H1 (cell line): ENCODE measurements around the gene TMEM196. TPM values are rescaled to one million over a fixed set of nuclear protein-coding genes. Genes with fewer than 3 reads are reported as not detected.

Source experiments
- CTCF ChIA-PET: fragments of 300-600 bp; sonication (Branson Sonifier 250); formaldehyde crosslinking; loops from one replicate; lab custom pipeline; 2021; ENCODE audit not compliant: partially characterized antibody; lab: Charles Lee
- POLR2A ChIA-PET: fragments of 300-600 bp; sonication (Branson Sonifier 250); formaldehyde crosslinking; loops from one replicate; lab custom pipeline; 2021; ENCODE audit warnings: inconsistent platforms; ENCODE audit not compliant: partially characterized antibody; lab: Charles Lee
- DNase-seq, 2 experiments: peaks; one replicate each; pipeline versions ENCODE4 v3.0.0 to v3.0.0-alpha.2; 2010 to 2022; ENCODE audit warnings: low spot score in 2 of 2, low read depth in 1 of 2, mixed read lengths in 1 of 2
- FAIRE-seq: peaks from 2 replicates; lab custom pipeline; 2011; peaks lifted over from hg19 to GRCh38; lab: Jason Lieb, UNC
- H2AFZ ChIP-seq: 2 replicates; pipeline ENCODE4 v1.8.1; 2012; ENCODE audit warnings: low read length, inconsistent platforms
- H2AK5ac ChIP-seq: 2 replicates; pipeline ENCODE4 v1.6.1; 2013; ENCODE audit warnings: low read depth, low read length
- H2BK120ac ChIP-seq: replicated peaks from 2 replicates; pipeline ENCODE3; 2013; ENCODE audit warnings: low read depth, low read length, inconsistent platforms
- H2BK12ac ChIP-seq: 2 replicates; pipeline ENCODE4 v1.6.1; 2013; ENCODE audit warnings: low read depth, low read length
- H2BK15ac ChIP-seq: 2 replicates; pipeline ENCODE4 v1.6.1; 2013; ENCODE audit warnings: low read length
- H2BK20ac ChIP-seq: 2 replicates; pipeline ENCODE4 v1.6.1; 2013; ENCODE audit warnings: low read length
- H2BK5ac ChIP-seq: 2 replicates; pipeline ENCODE4 v1.6.1; 2013; ENCODE audit warnings: low read depth, low read length
- H3K14ac ChIP-seq: 2 replicates; pipeline ENCODE4 v1.6.1; 2013; ENCODE audit warnings: inconsistent platforms; ENCODE audit not compliant: insufficient read length
- H3K18ac ChIP-seq: 2 replicates; pipeline ENCODE4 v1.6.1; 2013; ENCODE audit warnings: low read length; ENCODE audit errors: extremely low read depth
- H3K23ac ChIP-seq: 2 replicates; pipeline ENCODE4 v1.6.1; 2013; ENCODE audit warnings: inconsistent platforms; ENCODE audit not compliant: insufficient read length
- H3K23me2 ChIP-seq: 2 replicates; pipeline ENCODE4 v1.6.1; 2013; ENCODE audit warnings: low read depth, low read length
- H3K27ac ChIP-seq: 2 replicates; pipeline ENCODE4 v1.6.1; 2011; ENCODE audit warnings: low read depth, low read length, inconsistent platforms
- H3K27me3 ChIP-seq, 4 experiments: replicated peaks in 1 of 4; 1 replicate in 1 of 4; 2 replicates in 3 of 4; pipeline versions ENCODE4 v1.6.1 to v1.8.1; 2011 to 2013; ENCODE audit warnings: low read length in 3 of 4, mild to moderate bottlenecking in 3 of 4, inconsistent platforms in 2 of 4, mixed read lengths in 2 of 4, moderate library complexity in 1 of 4; ENCODE audit not compliant: control insufficient read depth in 3 of 4, insufficient read depth in 3 of 4; ENCODE audit errors: extremely low read depth in 1 of 4
- H3K36me3 ChIP-seq, 4 experiments: 2 replicates each; pipeline versions ENCODE4 v1.6.1 to v1.8.1; 2011 to 2013; ENCODE audit warnings: mild to moderate bottlenecking in 4 of 4, low read length in 3 of 4, moderate library complexity in 2 of 4, control low read depth in 1 of 4, inconsistent platforms in 1 of 4; ENCODE audit not compliant: insufficient read depth in 4 of 4, control insufficient read depth in 2 of 4
- H3K4ac ChIP-seq: replicated peaks from 2 replicates; pipeline ENCODE3; 2013; ENCODE audit warnings: low read length, low read depth, mixed read lengths, inconsistent platforms; ENCODE audit not compliant: insufficient read length
- H3K4me1 ChIP-seq, 4 experiments: replicated peaks in 1 of 4; 1 replicate in 1 of 4; 2 replicates in 3 of 4; pipeline versions ENCODE4 v1.6.1 to v1.8.1; 2011 to 2013; ENCODE audit warnings: low read length in 3 of 4, inconsistent platforms in 2 of 4, mixed read lengths in 1 of 4; ENCODE audit not compliant: insufficient read depth in 4 of 4, control insufficient read depth in 3 of 4
- H3K4me2 ChIP-seq, 2 experiments: 2 replicates each; pipeline versions ENCODE4 v1.6.1 to v1.8.1; 2011 to 2013; ENCODE audit warnings: low read depth in 2 of 2, low read length in 2 of 2, control low read depth in 1 of 2, inconsistent platforms in 1 of 2, mild to moderate bottlenecking in 1 of 2; ENCODE audit not compliant: insufficient read depth in 1 of 2
- H3K4me3 ChIP-seq, 4 experiments: fragments of 200-600, 300-600 bp in 1 of 4; sonication (generic), shearing (Covaris generic), sonication (Bioruptor Twin) in 1 of 4; 2 replicates each; pipeline versions ENCODE4 v1.5.1 to v1.8.1; 2011 to 2016; ENCODE audit warnings: low read length in 4 of 4, low read depth in 3 of 4, control low read depth in 2 of 4, inconsistent platforms in 2 of 4, mild to moderate bottlenecking in 2 of 4, mixed read lengths in 1 of 4, moderate library complexity in 1 of 4; ENCODE audit not compliant: insufficient read depth in 2 of 4; ENCODE audit errors: extremely low read depth in 1 of 4
- H3K56ac ChIP-seq: replicated peaks from 2 replicates; pipeline ENCODE3; 2013; ENCODE audit warnings: low read depth, mild to moderate bottlenecking, mixed read lengths, low read length, inconsistent platforms; ENCODE audit not compliant: insufficient read length
- H3K79me1 ChIP-seq: 2 replicates; pipeline ENCODE4 v1.6.1; 2013; ENCODE audit warnings: low read depth, low read length, control low read depth
- H3K79me2 ChIP-seq, 2 experiments: 2 replicates each; pipeline versions ENCODE4 v1.6.1 to v1.8.1; 2012 to 2013; ENCODE audit warnings: low read length in 2 of 2, mild to moderate bottlenecking in 2 of 2, inconsistent platforms in 1 of 2; ENCODE audit not compliant: insufficient read depth in 2 of 2, control insufficient read depth in 1 of 2
- H3K9ac ChIP-seq, 4 experiments: replicated peaks in 1 of 4; 1 replicate in 1 of 4; 2 replicates in 3 of 4; pipeline versions ENCODE4 v1.6.1 to v1.8.1; 2011 to 2013; ENCODE audit warnings: low read depth in 3 of 4, low read length in 3 of 4, control low read depth in 2 of 4, mild to moderate bottlenecking in 2 of 4, moderate library complexity in 2 of 4, inconsistent platforms in 1 of 4; ENCODE audit errors: extremely low read depth in 1 of 4
- H3K9me3 ChIP-seq, 2 experiments: 2 replicates each; pipeline versions ENCODE4 v1.6.1 to v1.8.1; 2012 to 2013; ENCODE audit warnings: mild to moderate bottlenecking in 2 of 2, moderate library complexity in 2 of 2, control low read depth in 1 of 2, inconsistent platforms in 1 of 2, low read depth in 1 of 2, low read length in 1 of 2, mixed read lengths in 1 of 2; ENCODE audit not compliant: insufficient read depth in 2 of 2
- H4K20me1 ChIP-seq, 2 experiments: replicated peaks in 1 of 2; 2 replicates each; pipeline versions ENCODE3 to v1.8.1; 2011 to 2013; ENCODE audit warnings: inconsistent platforms in 2 of 2, low read length in 2 of 2, mild to moderate bottlenecking in 1 of 2; ENCODE audit not compliant: insufficient read depth in 2 of 2, control insufficient read depth in 1 of 2
- H4K5ac ChIP-seq: 2 replicates; pipeline ENCODE4 v1.6.1; 2013; ENCODE audit warnings: low read length, low read depth, mixed read lengths, inconsistent platforms; ENCODE audit not compliant: insufficient read length
- H4K8ac ChIP-seq: 2 replicates; pipeline ENCODE4 v1.8.0; 2013; ENCODE audit warnings: mild to moderate bottlenecking, moderate library complexity, low read length, inconsistent platforms; ENCODE audit not compliant: insufficient read depth; ENCODE audit errors: extremely low read depth
- H4K91ac ChIP-seq: replicated peaks from 2 replicates; pipeline ENCODE3; 2013; ENCODE audit warnings: low read length, mixed read lengths, inconsistent platforms; ENCODE audit not compliant: insufficient read length
- BRCA1 ChIP-seq: IDR thresholded peaks from 2 replicates; pipeline ENCODE4 v1.6.1; 2012; ENCODE audit warnings: low read depth, low read length, improper control_type of control experiment
- CHD2 ChIP-seq: IDR thresholded peaks from 2 replicates; pipeline ENCODE4 v1.6.1; 2012; ENCODE audit warnings: low read length, improper control_type of control experiment
- HDAC6 ChIP-seq: IDR thresholded peaks from one replicate; pipeline ENCODE4 v1.7.1; 2012; ENCODE audit warnings: low read depth, mild to moderate bottlenecking, inconsistent platforms, low read length, moderate library complexity
- JUND ChIP-seq: IDR thresholded peaks from 2 replicates; pipeline ENCODE4 v1.6.1; 2011; ENCODE audit warnings: mild to moderate bottlenecking, improper control_type of control experiment, low read length
- KDM4A ChIP-seq: IDR thresholded peaks from one replicate; pipeline ENCODE4 v1.7.1; 2012; ENCODE audit warnings: low read depth, mild to moderate bottlenecking, moderate library complexity, low read length, inconsistent platforms; ENCODE audit not compliant: severe bottlenecking
- NANOG ChIP-seq: IDR thresholded peaks from 2 replicates; pipeline ENCODE4 v1.6.1; 2011; ENCODE audit warnings: low read length, low read depth, mild to moderate bottlenecking, inconsistent platforms; ENCODE audit not compliant: insufficient read depth, poor library complexity, severe bottlenecking
- PHF8 ChIP-seq: fragments of 200-600 bp; sonication (generic); conservative IDR thresholded peaks from 2 replicates; pipeline ENCODE4 v1.7.1; 2012; ENCODE audit warnings: low read depth, mild to moderate bottlenecking, inconsistent platforms, low read length, moderate library complexity
- SAP30 ChIP-seq: fragments of 300-600 bp; sonication (generic); IDR thresholded peaks from 2 replicates; pipeline ENCODE4 v1.7.1; 2012; ENCODE audit warnings: low read length, moderate library complexity, mild to moderate bottlenecking, inconsistent platforms; ENCODE audit not compliant: insufficient read depth, insufficient replicate concordance
- SIX5 ChIP-seq: IDR thresholded peaks from 2 replicates; pipeline ENCODE4 v1.6.1; 2011; ENCODE audit warnings: mild to moderate bottlenecking, low read depth, low read length
- SP1 ChIP-seq: IDR thresholded peaks from 2 replicates; pipeline ENCODE4 v1.6.1; 2011; ENCODE audit warnings: low read depth, low read length
- USF2 ChIP-seq: IDR thresholded peaks from 2 replicates; pipeline ENCODE4 v1.6.1; 2011; ENCODE audit warnings: low read length, improper control_type of control experiment
- ZNF274 ChIP-seq: IDR thresholded peaks from 2 replicates; pipeline ENCODE4 v1.7.0; 2012; ENCODE audit warnings: low read length, borderline replicate concordance; ENCODE audit errors: extremely low read depth
- WGBS, 2 experiments: shearing (Covaris generic) in 1 of 2; methylation state at CpG; one replicate each; pipeline versions ENCODE4 v1.1.6 to v1.1.7; 2013 to 2015; ENCODE audit warnings: low lambda C conversion rate in 2 of 2, mixed read lengths in 2 of 2, inconsistent platforms in 1 of 2, low coverage in 1 of 2, missing lambda C conversion rate in 1 of 2; ENCODE audit not compliant: insufficient replicate concordance in 2 of 2, insufficient coverage in 1 of 2, insufficient read length in 1 of 2; ENCODE audit errors: extremely low coverage in 1 of 2, missing lambda C conversion rate in 1 of 2; 5-methylcytosine and 5-hydroxymethylcytosine counted together
- polyA plus RNA-seq, 7 experiments: library from polyadenylated mRNA; depleted of rRNA in 3 of 7; stranded (reverse) in 5 of 7; unstranded in 2 of 7; fragments of >200 nt in 5 of 7; fragments of 200-250 nt in 2 of 7; gene quantifications; 1 replicate in 5 of 7; 2 replicates in 1 of 7; 4 replicates in 1 of 7; pipeline versions ENCODE4 v1.2.1 to v1.2.3, GENCODE V29; 2011 to 2013; ENCODE audit warnings: missing spikeins in 2 of 7, mixed read lengths in 2 of 7
- total RNA-seq: library from RNA; stranded (reverse); fragmentation: NEBNext Ultra II Directional; extraction: Animal tissue kit (Norgen Biotek cat#: 25700); gene quantifications from 2 replicates; pipeline ENCODE4 v1.2.1, GENCODE V29; 2021
- TF ChIP-seq, protein P1 (sequence below): IDR thresholded peaks from 2 replicates; pipeline ENCODE4 v1.6.1; 2011; ENCODE audit warnings: low read depth, mild to moderate bottlenecking, low read length; ENCODE audit not compliant: insufficient read depth

TMEM196 gene
- total and polyA plus RNA-seq, 2 of the 8 experiments (the other 6 are each of a cell fraction or from before 2014, with no cell fraction given) = 0.06 to 0.07 TPM

DNA sequence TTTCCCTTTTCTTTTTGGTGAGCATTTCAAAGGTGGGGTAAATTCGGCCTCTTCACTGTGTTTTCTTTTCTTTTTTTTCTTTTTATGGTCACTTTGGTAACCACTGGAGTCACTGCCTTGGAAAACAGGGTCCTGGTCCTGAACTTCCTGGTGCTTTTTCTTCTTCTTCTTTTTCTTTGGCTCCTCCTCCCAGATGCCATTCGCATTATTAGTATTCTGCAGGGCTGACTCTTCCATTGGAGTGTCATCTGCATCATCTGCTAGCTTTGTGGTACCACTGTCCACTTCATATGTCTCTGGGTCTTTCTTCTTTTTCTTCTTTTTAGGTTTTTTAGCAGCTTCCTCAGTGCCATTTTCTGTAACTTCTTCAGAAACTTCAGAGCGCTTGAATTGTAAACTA, 75.1 kb downstream of the TMEM196 start:
- H3K9ac ChIP-seq = no peak overlapping the region
- H4K5ac ChIP-seq = no peak overlapping the region
- H3K79me1 ChIP-seq = no peaks in the 10 kb centered on the region
- H3K14ac ChIP-seq = no peak overlapping the region
- FAIRE-seq = no peak
- H3K4me3 ChIP-seq = no peak overlapping the region
- H2BK120ac ChIP-seq = no peak overlapping the region
- CTCF ChIA-PET = no interaction called here
- no peaks in the 10 kb centered on the region for H3K9me3 ChIP-seq
- no peak overlapping the region for H4K8ac ChIP-seq
- no peak overlapping the region for H3K56ac ChIP-seq
- POLR2A ChIA-PET = interaction anchor here (0.6 kb wide), 1 partner anchor 142 kb away, joined by 3 read pairs; no protein-coding TSS in a partner anchor
- H3K4me1 ChIP-seq = no peaks in the 10 kb centered on the region
- peaks cover 0 to 16% (median 3%) of the 10 kb centered on the region in 4 experiments; a peak in 3 of 8 replicates for H3K36me3 ChIP-seq
- WGBS, 2 experiments = 90% methylated on average over 3 of the region's 3 CpGs; no CpG with 5 or more reads in 1 of the 2 experiments
- no peaks in the 10 kb centered on the region for H3K27me3 ChIP-seq
- no peak overlapping the region for H2BK5ac ChIP-seq
- H2BK15ac ChIP-seq = no peak overlapping the region
- H4K20me1 ChIP-seq = no peaks in the 10 kb centered on the region
- H3K4ac ChIP-seq = no peak overlapping the region
- no peak overlapping the region for H4K91ac ChIP-seq
- H3K23ac ChIP-seq = no peak overlapping the region
- DNase-seq = no peak
- no peak overlapping the region for H3K18ac ChIP-seq
- H2BK12ac ChIP-seq = no peak overlapping the region
- no peaks in the 10 kb centered on the region for H3K23me2 ChIP-seq
- H2BK20ac ChIP-seq = no peak overlapping the region
- no peak overlapping the region for H2AK5ac ChIP-seq
- no peak overlapping the region for H3K4me2 ChIP-seq
- no peak overlapping the region; the same call in 1 of the 2 replicates for H3K27ac ChIP-seq
- peaks cover 0 to 7% of the 10 kb centered on the region in 2 experiments; a peak in 1 of 4 replicates for H3K79me2 ChIP-seq
- H2AFZ ChIP-seq = no peak overlapping the region
- TF ChIP-seq PHF8 (no peak), SP1 (no peak), JUND (no peak), HDAC6 (no peak), CHD2 (no peak), KDM4A (no peak), SAP30 (no peak), NANOG (no peak), ZNF274 (no peak), SIX5 (no peak), BRCA1 (no peak), USF2 (no peak)
- TF ChIP-seq, protein P1, sequence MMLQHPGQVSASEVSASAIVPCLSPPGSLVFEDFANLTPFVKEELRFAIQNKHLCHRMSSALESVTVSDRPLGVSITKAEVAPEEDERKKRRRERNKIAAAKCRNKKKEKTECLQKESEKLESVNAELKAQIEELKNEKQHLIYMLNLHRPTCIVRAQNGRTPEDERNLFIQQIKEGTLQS = no peak
